HG03520 (cell line): ENCODE measurements around the gene C11orf24.
"Not testable (repeated sequence)": the region's sequence is repeated elsewhere in the genome, so short reads cannot be mapped to it uniquely, and the experiment has no call there.

Experiments
- ATAC-seq: cut with Tn5 transposase; IDR thresholded peaks from one replicate; pipeline ENCODE4 v1.9.1; 2021; ENCODE audit warnings: mild to moderate bottlenecking, moderate library complexity; ENCODE audit not compliant: unreplicated experiment

The C11orf24 gene

GRCh38 chr11:68257477-68258362, 14.1 kb downstream of the C11orf24 start:
- ATAC-seq: no peak

- no peak for ATAC-seq
Observed at GRCh38 chr11:68256331-68256741, 15.4 kb downstream of the C11orf24 start.

GRCh38 chr11:68255526-68255925, 16.2 kb downstream of the C11orf24 start:
- ATAC-seq: no peak

- no peak for ATAC-seq
Observed at GRCh38 chr11:68254421-68254820, 17.4 kb downstream of the C11orf24 start.

- no peak for ATAC-seq
Observed at GRCh38 chr11:68251765-68252164, 20.0 kb downstream of the C11orf24 start.

GRCh38 chr11:68244912-68245311, 26.9 kb downstream of the C11orf24 start:
- not testable (repeated sequence) for ATAC-seq

GRCh38 chr11:68243847-68244246, 27.9 kb downstream of the C11orf24 start:
- not testable (repeated sequence) for ATAC-seq

- ATAC-seq: no peak
Observed at GRCh38 chr11:68242616-68243015, 29.2 kb downstream of the C11orf24 start.

- ATAC-seq: no peak
Observed at GRCh38 chr11:68231621-68232020, 40.2 kb downstream of the C11orf24 start.

- no peak for ATAC-seq
Observed at GRCh38 chr11:68229601-68230000, 42.2 kb downstream of the C11orf24 start.

- ATAC-seq: no peak
Observed at GRCh38 chr11:68226421-68226820, 45.4 kb downstream of the C11orf24 start.

- ATAC-seq: no peak
Observed at GRCh38 chr11:68224606-68225005, 47.2 kb downstream of the C11orf24 start.

GRCh38 chr11:68223275-68223674, 48.5 kb downstream of the C11orf24 start:
- no peak for ATAC-seq

GRCh38 chr11:68221406-68221805, 50.4 kb downstream of the C11orf24 start:
- no peak for ATAC-seq

GRCh38 chr11:68216171-68216938, 55.4 kb downstream of the C11orf24 start:
- ATAC-seq: no peak

GRCh38 chr11:68215524-68216170, 56.1 kb downstream of the C11orf24 start:
- ATAC-seq: no peak

GRCh38 chr11:68215087-68215445, 56.7 kb downstream of the C11orf24 start:
- no peak for ATAC-seq

GRCh38 chr11:68214173-68215086, 57.3 kb downstream of the C11orf24 start:
- no peak for ATAC-seq

- ATAC-seq: peak; percentile 49
Observed at GRCh38 chr11:68213555-68214172, 58.1 kb downstream of the C11orf24 start.

- ATAC-seq: no peak
Observed at GRCh38 chr11:68213135-68213515, 58.6 kb downstream of the C11orf24 start, which contains the start of gene KMT5B. Gene KMT5B (minus strand): TSS chr11:68213296. CDS start chr11:68190076, 23,220 bp downstream.
